HFF-Myc (cell line): ENCODE results near the gene ZFHX2.
"Not testable (repeated sequence)": the region's sequence is repeated elsewhere in the genome, so short reads cannot be mapped to it uniquely, and the experiment has no call there.

Experiments
- DNase-seq: peaks from one replicate; pipeline ENCODE4 v3.0.0-alpha.2; 2011; ENCODE audit warnings: low read depth; ENCODE audit errors: extremely low read depth
- H3K4me3 ChIP-seq: replicated peaks from 2 replicates; pipeline ENCODE4 v1.5.1; 2011; ENCODE audit warnings: low read depth, mild to moderate bottlenecking, control low read depth, low read length
- CTCF ChIP-seq: IDR thresholded peaks from 2 replicates; pipeline ENCODE4 v1.5.1; 2012; ENCODE audit warnings: mild to moderate bottlenecking, low read depth, low read length, control low read depth; ENCODE audit errors: missing control alignments

Gene ZFHX2

GRCh38 chr14:23551266-23552028 lies at the start of gene ZFHX2:
Gene ZFHX2 (minus strand): TSS chr14:23551765. CDS start chr14:23535325, 16,440 bp downstream.
- no peak for DNase-seq
- no peak for TF ChIP-seq CTCF
- H3K4me3 ChIP-seq, result peak within 1 kb of the TSS; percentile 65

- DNase-seq, result no peak
- H3K4me3 ChIP-seq, result no peak overlapping the region
- TF ChIP-seq CTCF, result no peak
Observed at GRCh38 chr14:23600806-23601205, 49.2 kb upstream of the ZFHX2 start.

GRCh38 chr14:23600322-23600707 lies 48.8 kb upstream of the ZFHX2 start:
- TF ChIP-seq CTCF, result no peak
- DNase-seq, result no peak
- H3K4me3 ChIP-seq, result no peak overlapping the region

GRCh38 chr14:23594191-23594590 lies 42.6 kb upstream of the ZFHX2 start:
- DNase-seq, H3K4me3 ChIP-seq: not testable (repeated sequence)

- TF ChIP-seq CTCF, result no peak
- DNase-seq, result no peak
- H3K4me3 ChIP-seq, result no peak overlapping the region
Observed at GRCh38 chr14:23590198-23590597, 38.6 kb upstream of the ZFHX2 start.

- no peak overlapping the region for H3K4me3 ChIP-seq
- DNase-seq, result no peak
- no peak for TF ChIP-seq CTCF
Observed at GRCh38 chr14:23589606-23590005, 38.0 kb upstream of the ZFHX2 start.

- peak; percentile 89 for TF ChIP-seq CTCF
- peak; percentile 72 for DNase-seq
- no peak overlapping the region for H3K4me3 ChIP-seq
Observed at GRCh38 chr14:23588884-23589598, 37.5 kb upstream of the ZFHX2 start.

- not testable (repeated sequence) for DNase-seq, H3K4me3 ChIP-seq
Observed at GRCh38 chr14:23584527-23585203, 33.1 kb upstream of the ZFHX2 start.

GRCh38 chr14:23583761-23584526 lies 32.4 kb upstream of the ZFHX2 start:
- H3K4me3 ChIP-seq, DNase-seq: not testable (repeated sequence)
